Germinal center (tissue), 1 donor: ENCODE measurements around the gene ZC3HAV1.

Experiments used
- DNase-seq: peaks from one replicate; pipeline ENCODE4 v3.0.0; 2012; ENCODE audit warnings: mixed read lengths, low spot score

Gene ZC3HAV1

GRCh38 chr7:139018910-139019309 is 90.6 kb downstream of the ZC3HAV1 start:
- DNase-seq, result no peak

GRCh38 chr7:139016931-139017511 is 92.5 kb downstream of the ZC3HAV1 start:
- DNase-seq, result peak; percentile 79

GRCh38 chr7:139011373-139011772 is 98.1 kb downstream of the ZC3HAV1 start:
- no peak for DNase-seq

- DNase-seq, result no peak
Observed at GRCh38 chr7:139004321-139005090, 105.0 kb downstream of the ZC3HAV1 start.

GRCh38 chr7:138999414-138999813 is 110.1 kb downstream of the ZC3HAV1 start:
- no peak for DNase-seq
